ENCODE measurements around the gene SRPRB.
A peak's percentile ranks its signal among the peaks of the same experiment; 100 is the strongest.

GRCh38 chr3:133805702-133806475 lies at the start of gene SRPRB:
- TF ChIP-seq CTCF (IDR thresholded peaks at IDR 0.05) (no peak), POLR2AphosphoS5 (IDR thresholded peaks at IDR 0.05; ENCODE audit: low read depth, low read length) (peak; percentile 80), TEAD4 (IDR thresholded peaks at IDR 0.05; ENCODE audit: borderline replicate concordance, insufficient read depth) (no peak), REST (IDR thresholded peaks at IDR 0.05; ENCODE audit: low read depth, low read length) (no peak), MXI1 (IDR thresholded peaks at IDR 0.05; ENCODE audit: low read depth, low read length) (peak; percentile 99), IRF3 (IDR thresholded peaks at IDR 0.05; ENCODE audit: low read depth, low read length) (no peak), ZBTB33 (IDR thresholded peaks at IDR 0.05; ENCODE audit: borderline replicate concordance, low read depth) (no peak; the same call in 1 of the 2 replicates), EZH2phosphoT487 (IDR thresholded peaks at IDR 0.05; ENCODE audit: borderline replicate concordance, low read depth) (no peak), JUND (IDR thresholded peaks at IDR 0.05) (no peak), GATA2 (CRISPR knock-in tag; IDR thresholded peaks at IDR 0.05) (no peak), MAX (IDR thresholded peaks at IDR 0.05; ENCODE audit: low read depth) (peak; percentile 90), FOXM1 (IDR thresholded peaks at IDR 0.05; ENCODE audit: low read depth) (no peak)

Measured in SK-N-SH (cell line).